ENCODE data around the gene FARS2. TPM values are rescaled to one million over a fixed set of nuclear protein-coding genes. Genes with fewer than 3 reads are reported as not detected.

FARS2 gene
- total RNA-seq, 1 experiment from 2014 or later, result 15.0 TPM

- TF ChIP-seq, protein P1, sequence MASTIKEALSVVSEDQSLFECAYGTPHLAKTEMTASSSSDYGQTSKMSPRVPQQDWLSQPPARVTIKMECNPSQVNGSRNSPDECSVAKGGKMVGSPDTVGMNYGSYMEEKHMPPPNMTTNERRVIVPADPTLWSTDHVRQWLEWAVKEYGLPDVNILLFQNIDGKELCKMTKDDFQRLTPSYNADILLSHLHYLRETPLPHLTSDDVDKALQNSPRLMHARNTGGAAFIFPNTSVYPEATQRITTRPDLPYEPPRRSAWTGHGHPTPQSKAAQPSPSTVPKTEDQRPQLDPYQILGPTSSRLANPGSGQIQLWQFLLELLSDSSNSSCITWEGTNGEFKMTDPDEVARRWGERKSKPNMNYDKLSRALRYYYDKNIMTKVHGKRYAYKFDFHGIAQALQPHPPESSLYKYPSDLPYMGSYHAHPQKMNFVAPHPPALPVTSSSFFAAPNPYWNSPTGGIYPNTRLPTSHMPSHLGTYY (CRISPR knock-in tag; IDR thresholded peaks at IDR 0.05), result no peak
- TF ChIP-seq OVOL2 (CRISPR knock-in tag; IDR thresholded peaks at IDR 0.05; ENCODE audit: borderline replicate concordance) (no peak), ZNF396 (CRISPR knock-in tag; IDR thresholded peaks at IDR 0.05; ENCODE audit: borderline replicate concordance) (no peak), JUN (CRISPR knock-in tag; IDR thresholded peaks at IDR 0.05) (no peak), JAZF1 (CRISPR knock-in tag; IDR thresholded peaks at IDR 0.05) (no peak), ZNF671 (CRISPR knock-in tag; IDR thresholded peaks at IDR 0.05) (no peak), TEAD1 (CRISPR knock-in tag; IDR thresholded peaks at IDR 0.05) (no peak), GRHL2 (CRISPR knock-in tag; IDR thresholded peaks at IDR 0.05; ENCODE audit: insufficient replicate concordance, severe bottlenecking) (no peak)
- TF ChIP-seq, protein P2, sequence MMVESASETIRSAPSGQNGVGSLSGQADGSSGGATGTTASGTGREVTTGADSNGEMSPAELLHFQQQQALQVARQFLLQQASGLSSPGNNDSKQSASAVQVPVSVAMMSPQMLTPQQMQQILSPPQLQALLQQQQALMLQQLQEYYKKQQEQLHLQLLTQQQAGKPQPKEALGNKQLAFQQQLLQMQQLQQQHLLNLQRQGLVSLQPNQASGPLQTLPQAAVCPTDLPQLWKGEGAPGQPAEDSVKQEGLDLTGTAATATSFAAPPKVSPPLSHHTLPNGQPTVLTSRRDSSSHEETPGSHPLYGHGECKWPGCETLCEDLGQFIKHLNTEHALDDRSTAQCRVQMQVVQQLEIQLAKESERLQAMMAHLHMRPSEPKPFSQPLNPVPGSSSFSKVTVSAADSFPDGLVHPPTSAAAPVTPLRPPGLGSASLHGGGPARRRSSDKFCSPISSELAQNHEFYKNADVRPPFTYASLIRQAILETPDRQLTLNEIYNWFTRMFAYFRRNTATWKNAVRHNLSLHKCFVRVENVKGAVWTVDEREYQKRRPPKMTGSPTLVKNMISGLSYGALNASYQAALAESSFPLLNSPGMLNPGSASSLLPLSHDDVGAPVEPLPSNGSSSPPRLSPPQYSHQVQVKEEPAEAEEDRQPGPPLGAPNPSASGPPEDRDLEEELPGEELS (CRISPR knock-in tag; IDR thresholded peaks at IDR 0.05), result no peak
These were observed 371.1 kb downstream of the FARS2 start (continued) for GRCh38 chr6:5632348-5632935.

- DNase-seq (ENCODE audit: low spot score) (no peak), ATAC-seq (no peak)
- no peak for TF ChIP-seq HMGA2 (CRISPR knock-in tag; IDR thresholded peaks at IDR 0.05)
- no peak for TF ChIP-seq ZNF512 (CRISPR knock-in tag; IDR thresholded peaks at IDR 0.05; ENCODE audit: borderline replicate concordance)
- TF ChIP-seq PRDM15 (CRISPR knock-in tag; IDR thresholded peaks at IDR 0.05), result no peak
- TF ChIP-seq STAT6 (CRISPR knock-in tag; conservative IDR thresholded peaks at IDR 0.05; ENCODE audit: low read depth), result no peak
- no peak for TF ChIP-seq MXD4 (CRISPR knock-in tag; IDR thresholded peaks at IDR 0.05; ENCODE audit: borderline replicate concordance)
- TF ChIP-seq IRF1 (CRISPR knock-in tag; IDR thresholded peaks at IDR 0.05), result no peak
- TF ChIP-seq E2F5 (CRISPR knock-in tag; IDR thresholded peaks at IDR 0.05), result no peak
- TF ChIP-seq ZNF232 (CRISPR knock-in tag; IDR thresholded peaks at IDR 0.05), result no peak
- H3K27ac Mint-ChIP-seq, result no peak overlapping the region
- H3K4me3 Mint-ChIP-seq, result no peak overlapping the region
- POLR2A ChIA-PET, result no interaction called here
- CTCF ChIA-PET, result no interaction called here
- H3K4me1 Mint-ChIP-seq, result peaks cover 11% of the 10 kb centered on the region
- no peaks in the 10 kb centered on the region for H3K36me3 Mint-ChIP-seq
- no peaks in the 10 kb centered on the region for H3K27me3 Mint-ChIP-seq (ENCODE audit: low read depth)
- H3K9me3 Mint-ChIP-seq, result peaks cover 6% of the 10 kb centered on the region
These were observed 373.2 kb downstream of the FARS2 start for GRCh38 chr6:5634525-5634924.

Measured in WTC11 (cell line).